A673 (cell line): Measurements from ENCODE around the gene MUC20.

Source experiments
- EZH2 ChIP-seq: fragments of 200-600 bp; sonication (generic); IDR thresholded peaks from 2 replicates; pipeline ENCODE4 v1.6.1; 2017; ENCODE audit warnings: borderline replicate concordance, low read depth, mild to moderate bottlenecking, mixed read lengths, antibody characterized with exemption, low read length; ENCODE audit not compliant: poor library complexity, severe bottlenecking
- TF ChIP-seq, protein P1 (sequence below): fragments of 300-800, 200-600 bp; sonication (generic); conservative IDR thresholded peaks from 2 replicates; pipeline ENCODE4 v1.5.1; 2017; ENCODE audit warnings: low read depth, mild to moderate bottlenecking, antibody characterized with exemption, low read length, moderate library complexity, mixed read lengths

DNA sequence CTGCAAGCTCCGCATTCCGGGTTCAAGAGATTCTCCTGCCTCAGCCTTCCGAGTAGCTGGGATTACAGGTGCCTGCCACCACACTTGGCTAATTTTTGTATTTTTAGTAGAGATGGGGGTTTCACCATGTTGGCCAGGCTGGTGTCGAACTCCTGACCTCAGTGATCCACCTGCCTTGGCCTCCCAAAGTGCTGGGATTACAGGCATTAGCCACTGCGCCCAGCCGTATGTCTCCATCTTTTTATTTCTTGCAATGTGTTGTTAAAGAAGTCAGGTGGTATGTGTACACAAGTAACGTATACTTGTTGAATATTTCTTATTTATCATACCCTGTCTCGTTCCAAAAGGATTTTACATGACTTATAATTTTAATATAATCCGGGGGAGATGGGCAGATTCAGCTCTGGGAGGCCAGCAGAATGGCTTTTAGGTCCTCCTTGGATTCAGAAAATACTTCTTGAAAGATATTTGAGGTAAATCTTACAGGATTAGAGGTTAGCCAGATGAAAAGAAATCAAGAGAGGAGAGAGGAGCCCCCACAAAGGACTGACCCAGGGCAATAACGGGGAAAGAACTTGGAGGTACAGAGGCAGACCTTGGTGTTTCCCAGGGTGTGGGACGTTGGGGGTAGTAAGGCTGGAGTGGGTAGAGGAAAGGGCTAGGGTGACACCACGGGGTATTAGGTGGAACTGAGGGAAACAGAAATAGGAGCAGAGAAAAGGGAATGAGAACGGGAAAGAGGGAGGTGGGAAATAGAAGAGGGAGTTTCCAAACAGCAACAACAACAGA, 27.2 kb upstream of the MUC20 start:
- TF ChIP-seq, protein P1, sequence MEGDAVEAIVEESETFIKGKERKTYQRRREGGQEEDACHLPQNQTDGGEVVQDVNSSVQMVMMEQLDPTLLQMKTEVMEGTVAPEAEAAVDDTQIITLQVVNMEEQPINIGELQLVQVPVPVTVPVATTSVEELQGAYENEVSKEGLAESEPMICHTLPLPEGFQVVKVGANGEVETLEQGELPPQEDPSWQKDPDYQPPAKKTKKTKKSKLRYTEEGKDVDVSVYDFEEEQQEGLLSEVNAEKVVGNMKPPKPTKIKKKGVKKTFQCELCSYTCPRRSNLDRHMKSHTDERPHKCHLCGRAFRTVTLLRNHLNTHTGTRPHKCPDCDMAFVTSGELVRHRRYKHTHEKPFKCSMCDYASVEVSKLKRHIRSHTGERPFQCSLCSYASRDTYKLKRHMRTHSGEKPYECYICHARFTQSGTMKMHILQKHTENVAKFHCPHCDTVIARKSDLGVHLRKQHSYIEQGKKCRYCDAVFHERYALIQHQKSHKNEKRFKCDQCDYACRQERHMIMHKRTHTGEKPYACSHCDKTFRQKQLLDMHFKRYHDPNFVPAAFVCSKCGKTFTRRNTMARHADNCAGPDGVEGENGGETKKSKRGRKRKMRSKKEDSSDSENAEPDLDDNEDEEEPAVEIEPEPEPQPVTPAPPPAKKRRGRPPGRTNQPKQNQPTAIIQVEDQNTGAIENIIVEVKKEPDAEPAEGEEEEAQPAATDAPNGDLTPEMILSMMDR = no peak
- TF ChIP-seq EZH2 = no peak
